Measurements from ENCODE around the gene FAM20C.

The FAM20C gene

DNA sequence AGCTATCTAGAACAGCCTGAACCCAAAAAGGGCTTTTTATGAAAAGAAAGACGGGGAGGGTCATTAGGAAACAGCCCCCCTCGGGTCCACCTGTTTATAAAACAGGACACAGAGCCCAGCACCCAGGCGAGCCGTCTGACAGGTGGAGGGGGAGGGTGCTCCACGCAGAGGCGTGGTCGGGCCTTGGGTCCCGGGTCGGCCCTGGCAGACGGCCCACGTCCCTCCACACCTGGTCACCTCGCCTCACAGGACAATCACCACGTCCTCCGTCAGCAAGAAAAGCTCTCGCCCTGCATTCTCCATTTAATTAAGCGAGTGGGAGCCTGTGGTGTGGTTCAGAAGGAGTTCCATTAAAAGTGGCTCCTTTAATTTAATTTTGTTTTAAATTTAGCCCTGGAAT lies 55.3 kb downstream of the FAM20C start:
- no peak for DNase-seq

DNA sequence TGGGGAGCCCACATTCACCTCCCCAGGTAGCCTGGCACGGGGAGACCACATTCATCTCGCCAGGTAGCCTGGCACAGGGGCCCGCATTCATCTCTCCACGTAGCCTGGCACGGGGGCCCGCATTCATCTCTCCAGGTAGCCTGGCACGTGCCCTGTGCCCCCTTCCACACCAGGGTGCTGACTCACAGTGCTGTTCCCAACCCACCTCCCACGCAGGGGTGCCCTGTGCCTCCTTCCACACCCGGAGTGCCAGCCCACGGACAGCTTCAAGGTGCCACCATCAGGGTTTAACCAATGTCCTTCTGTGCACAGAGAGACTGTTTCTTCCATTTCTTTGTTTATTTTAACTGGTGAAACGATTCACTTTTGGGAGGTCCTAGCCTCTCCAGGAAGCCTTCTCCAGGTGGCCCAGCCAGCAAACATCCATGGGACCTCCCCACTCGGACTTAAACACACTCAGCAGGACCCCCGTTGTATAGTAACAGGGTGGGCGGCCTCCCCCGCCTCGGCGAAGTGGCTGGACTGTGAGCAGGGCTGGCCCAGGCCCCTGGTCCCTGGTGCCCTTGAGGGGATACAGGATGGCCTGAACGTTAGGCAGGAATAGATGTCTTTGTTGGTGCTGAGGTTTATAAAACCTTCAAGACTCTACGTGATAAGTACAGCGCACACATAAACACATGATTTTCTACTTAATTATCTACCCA lies 56.5 kb downstream of the FAM20C start:
- DNase-seq = no peak

DNA sequence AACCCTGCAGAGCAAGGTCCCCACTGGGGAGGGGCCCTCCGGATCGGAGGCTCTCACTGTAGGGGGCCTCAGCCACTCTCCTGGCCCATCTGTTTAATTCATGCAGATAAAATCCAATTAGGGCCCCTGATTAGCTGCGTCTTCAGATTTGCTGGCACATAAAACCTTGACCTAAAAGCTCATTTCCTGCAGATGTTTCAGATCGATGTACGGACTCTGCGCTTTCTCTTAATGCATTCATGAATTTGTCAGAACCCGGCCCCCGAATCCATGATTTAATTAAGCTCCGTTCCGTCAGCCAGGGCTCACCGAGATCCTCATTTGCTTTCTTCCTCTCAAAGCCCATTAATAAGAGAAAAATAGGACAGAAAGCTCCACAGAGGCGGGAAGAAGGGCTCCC lies 57.6 kb downstream of the FAM20C start:
- no peak for DNase-seq

DNA sequence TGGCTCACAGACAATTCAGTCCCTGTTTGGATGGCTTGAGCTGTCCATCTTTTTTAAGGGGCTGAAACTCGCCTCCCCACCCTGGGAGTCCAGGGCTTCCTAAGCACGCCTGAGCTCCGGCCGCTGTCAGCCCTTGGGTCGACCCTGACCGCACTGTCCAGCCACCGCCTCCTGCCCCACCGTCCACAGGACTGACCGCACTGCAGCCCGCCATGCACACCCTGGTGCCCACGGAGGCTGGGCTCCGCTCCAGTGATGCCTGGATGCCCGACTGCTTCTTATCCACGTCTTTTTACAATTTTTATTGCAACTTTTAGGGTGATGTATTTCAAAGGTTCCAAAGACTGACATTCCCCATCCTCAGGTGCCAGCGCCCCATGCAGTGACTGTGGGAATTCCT lies 58.2 kb downstream of the FAM20C start:
- no peak for DNase-seq

DNA sequence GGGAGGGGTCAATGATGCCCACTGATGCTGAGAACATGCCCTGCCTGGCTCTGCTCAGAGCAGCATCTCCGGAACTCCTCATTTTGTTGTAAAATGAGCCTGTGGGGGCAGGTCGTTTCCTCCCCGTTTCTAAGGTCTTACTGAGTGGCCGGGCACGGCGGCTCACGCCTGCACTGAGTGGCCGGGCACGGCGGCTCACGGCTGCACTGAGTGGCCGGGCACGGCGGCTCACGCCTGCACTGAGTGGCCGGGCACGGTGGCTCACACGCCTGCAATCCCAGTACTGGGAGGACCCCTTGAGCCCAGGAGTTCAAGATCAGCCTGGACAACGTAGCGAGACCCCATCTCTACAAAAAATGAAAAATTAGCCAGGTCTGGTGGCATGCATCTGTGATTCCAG lies 58.6 kb downstream of the FAM20C start:
- no peak for DNase-seq

DNA sequence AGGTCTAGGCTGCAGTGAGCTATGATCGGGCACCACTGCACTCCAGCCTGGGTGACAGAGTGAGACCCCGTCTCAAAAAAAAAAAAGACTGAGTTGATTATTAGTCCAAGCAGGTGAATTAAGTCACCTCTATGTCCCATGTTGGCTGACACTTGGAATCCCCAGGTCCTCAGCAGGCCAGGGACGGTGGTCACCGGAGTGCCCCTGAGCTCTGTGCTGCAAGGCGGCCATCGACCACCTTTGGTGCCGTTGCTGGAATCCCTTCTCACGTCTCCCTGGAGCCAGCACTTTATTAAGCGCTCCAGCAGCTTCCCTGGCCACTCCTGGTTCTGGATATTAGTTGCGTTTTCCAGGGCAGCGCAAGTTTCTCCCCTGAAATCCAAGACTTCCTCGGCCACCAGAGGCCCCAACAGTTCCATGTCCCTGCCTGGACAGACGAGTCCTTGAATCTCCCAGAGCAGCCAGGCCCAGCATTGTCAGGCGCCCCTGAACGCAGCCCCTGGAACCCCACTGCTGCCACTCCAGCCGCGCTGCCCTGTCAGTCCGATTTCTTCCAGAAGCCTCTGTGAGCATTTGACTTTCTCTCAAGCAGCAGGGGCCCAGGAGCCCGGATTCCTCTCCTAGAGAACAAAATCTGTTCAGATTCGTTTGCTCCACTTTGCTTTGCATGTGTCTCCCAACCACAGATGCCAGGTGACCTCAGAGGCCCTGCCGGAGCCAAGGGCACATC lies 59.2 kb downstream of the FAM20C start:
- no peak for DNase-seq

DNA sequence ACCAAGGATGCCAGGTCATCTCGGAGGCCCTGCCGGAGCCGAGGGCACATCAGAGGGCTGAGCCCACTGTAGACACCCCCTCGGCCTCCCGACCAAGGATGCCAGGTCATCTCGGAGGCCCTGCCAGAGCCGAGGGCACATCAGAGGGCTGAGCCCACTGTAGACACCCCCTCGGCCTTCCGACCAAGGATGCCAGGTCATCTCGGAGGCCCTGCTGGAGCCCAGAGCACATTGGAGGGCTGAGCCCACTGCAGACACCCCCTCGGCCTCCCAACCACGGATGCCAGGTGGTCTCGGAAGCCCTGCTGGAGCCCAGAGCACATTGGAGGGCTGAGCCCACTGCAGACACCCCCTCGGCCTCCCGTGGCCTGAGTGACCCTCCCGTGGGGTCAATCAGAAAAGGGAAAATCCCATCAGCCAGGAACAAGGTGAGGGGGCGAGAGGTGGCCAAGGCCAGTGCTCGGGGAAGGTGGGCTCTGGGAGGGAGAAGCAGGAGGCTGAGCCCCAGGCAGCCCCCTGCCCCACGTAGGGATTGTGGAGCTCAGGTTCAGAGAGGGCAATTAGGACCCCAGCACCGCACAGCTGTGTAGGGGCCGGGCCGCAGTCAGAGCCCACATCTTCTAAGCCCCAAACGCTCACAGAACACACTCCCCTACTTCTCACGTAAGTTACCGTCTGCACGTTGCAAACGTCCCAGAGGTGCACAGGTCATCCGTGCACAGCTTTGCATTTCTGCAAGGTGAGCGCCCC lies 60.0 kb downstream of the FAM20C start:
- no peak for DNase-seq

DNA sequence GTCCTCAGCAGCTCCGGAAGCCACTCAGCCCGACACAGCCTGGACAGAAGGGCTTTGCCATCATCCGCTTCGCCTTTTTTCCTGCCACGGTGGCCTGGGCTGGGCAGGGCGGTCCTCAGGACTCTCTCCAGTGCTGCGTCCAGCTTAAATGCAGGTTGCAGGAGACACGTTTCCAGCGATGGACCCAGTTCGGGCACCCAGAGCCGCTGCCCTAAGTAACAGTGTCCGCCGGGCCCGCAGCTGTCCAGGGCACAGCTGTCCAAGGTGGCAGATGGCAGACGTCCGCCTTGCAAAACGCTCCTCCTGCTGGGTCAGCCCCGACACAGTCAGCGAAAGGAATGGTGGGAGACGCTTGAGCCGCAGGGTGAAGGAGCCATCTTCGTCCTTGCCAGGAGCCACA lies 60.6 kb downstream of the FAM20C start:
- no peak for DNase-seq

DNA sequence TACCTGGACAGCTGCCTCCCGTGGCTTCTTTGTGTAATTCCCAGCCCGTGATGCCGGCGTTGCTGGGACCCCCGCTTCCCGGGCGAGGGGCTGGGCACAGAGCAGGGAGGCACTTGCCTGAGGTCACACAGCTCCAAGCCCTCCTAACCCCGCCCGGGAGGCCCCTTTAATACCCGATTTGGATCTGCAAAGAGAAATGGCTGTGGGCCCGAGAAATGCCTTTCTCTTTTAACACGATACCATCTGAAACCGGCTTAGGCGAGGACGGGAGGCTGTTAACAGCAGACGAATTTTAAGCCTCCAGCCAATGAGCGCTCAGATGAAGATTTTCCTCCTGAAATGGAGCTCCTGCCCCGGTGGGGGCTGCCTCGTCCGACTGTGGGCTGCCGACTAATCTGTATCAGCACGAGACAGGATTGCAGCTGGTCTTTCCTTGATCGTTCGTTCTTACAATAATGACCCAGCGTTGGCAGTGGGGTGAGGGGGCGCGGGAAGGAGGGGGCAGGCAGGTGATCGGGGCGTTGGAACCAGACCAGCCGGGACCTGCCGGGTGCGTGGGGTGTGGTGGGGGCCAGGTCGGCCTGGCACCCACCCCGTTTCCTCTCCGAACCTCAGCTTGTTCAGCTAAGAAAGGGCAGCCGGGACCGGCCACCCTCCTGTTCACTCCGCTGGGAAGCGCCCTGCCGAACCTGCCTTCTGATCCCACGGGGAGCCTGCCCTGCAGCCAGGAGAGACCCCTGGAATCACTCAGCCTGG lies 61.4 kb downstream of the FAM20C start:
- DNase-seq = no peak

DNA sequence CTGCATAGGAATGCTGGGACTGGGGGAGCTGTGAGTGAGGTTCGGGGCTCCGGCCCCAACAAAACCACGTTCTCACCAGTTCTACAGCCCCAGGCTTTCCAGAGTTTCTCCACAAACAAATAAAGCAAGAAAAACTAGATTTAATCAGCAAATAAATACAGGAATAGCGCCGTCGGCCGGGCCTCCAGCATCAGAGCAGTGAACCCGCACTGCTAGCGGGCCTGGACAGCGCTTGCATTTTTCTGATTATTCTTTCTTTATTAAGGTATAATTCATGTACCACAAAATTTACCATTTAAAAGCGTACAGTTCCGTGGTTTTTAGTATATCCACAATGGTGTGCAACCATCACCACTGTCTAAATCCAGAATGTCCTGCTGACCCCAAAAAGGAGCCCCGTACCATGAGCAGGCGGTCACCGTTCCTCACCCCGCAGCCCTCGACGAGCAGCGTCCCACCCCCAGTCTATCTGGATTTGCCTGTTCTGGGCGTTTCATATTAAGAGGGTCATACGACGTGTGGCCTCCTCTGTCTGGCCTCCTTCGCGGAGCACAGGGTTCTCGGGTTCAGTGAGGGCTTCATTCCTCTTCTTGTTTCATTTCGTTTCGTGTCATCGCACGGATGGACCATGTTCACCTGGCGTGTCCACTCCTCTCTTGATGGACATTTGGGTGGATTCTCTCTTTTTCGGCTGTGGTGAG lies 62.1 kb downstream of the FAM20C start:
- no peak for DNase-seq

DNA sequence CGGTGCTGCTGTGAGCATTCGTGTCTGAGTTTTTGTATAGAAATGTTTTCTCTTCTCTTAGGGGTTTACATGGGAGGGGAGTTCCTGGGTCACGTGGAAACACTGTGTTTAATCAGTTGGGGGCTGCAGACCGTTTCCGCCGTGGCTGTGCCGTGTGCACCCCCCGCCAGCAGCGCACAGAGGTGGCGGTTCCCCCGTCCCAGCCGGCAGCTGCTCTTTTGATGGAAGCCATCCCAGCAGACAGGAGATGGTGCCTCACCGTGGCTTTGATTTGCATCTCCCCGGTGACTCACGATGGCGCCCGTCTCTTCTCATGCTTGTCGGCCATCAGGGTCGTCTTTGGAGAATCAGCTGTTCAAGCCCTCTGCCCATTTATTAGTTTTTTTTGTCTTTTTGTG lies 62.7 kb downstream of the FAM20C start:
- no peak for DNase-seq

DNA sequence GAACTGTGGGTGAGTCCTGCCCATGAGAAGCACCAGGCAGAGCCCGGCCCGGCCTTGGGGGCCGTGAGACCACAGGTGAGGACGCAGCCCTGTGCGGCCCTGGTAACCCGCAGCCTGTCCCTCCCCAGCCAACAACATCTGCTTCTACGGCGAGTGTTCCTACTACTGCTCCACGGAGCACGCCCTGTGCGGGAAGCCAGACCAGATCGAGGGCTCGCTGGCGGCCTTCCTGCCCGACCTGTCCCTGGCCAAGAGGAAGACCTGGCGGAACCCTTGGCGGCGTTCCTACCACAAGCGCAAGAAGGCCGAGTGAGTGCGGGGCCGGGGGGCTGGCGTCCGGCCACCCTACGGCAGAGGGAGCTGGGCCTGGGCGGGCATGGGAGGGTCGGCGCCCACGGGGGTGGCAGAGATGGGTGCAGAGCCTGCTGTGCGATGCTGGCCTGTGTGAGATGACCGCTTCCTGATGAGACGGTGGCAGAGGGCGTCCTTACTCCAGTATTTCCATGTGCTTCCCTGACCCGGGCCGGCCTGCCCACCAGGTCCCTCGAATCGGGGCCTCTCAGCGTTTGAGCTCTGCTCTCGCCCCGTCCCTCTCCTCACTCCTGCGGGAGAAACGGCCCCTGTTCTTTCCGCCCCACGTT lies 63.5 kb downstream of the FAM20C start:
- no peak for DNase-seq

DNA sequence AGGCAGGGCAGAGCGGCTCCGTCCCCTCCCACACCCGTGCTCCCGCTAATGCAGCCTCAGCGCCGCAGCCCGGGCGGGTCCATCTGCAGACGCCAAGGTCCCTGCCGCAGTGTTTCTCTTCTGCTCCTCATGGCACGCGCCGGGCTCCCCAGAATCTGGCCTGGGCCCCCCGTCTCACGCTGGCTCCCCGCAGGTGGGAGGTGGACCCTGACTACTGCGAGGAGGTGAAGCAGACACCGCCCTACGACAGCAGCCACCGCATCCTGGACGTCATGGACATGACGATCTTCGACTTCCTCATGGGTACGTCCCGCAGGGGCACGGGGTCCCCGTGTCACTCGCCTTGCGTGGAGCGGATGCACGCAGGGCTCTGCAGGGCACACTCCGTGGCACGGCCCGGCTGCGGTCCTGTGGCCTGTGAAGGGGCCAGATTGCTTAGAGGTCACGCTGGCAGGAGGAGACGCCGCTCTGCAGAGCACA lies 64.1 kb downstream of the FAM20C start:
- DNase-seq = no peak

DNA sequence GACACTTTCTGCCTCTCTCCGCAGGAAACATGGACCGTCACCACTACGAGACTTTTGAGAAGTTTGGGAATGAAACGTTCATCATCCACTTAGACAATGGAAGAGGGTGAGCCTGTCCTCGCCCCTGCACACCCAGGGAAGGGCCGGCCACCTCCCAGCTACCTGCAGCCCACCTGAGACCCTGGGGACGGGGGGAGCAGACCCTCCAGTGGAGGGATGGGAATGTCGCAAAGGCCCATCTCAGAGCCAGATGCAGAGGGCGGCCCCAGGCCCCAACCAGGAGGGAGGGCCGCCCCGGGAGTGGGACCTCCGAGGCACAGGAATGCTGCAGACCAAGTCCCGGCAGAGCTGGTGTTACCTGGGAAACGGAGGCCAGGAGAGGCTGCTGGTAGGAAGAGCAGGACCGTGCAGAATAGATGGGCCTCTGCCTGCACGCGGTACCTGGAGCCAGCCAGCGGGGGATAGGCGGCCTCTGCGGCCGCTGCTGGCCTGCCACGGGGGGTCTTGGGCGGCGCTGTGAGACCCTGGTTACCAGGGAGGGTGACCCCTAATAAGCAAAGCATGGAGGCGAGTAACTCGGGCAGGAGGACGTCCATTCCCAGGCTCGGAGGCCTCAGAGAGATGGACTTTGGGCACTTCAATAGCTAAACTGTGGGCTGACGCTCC lies 64.7 kb downstream of the FAM20C start:
- no peak for DNase-seq

DNA sequence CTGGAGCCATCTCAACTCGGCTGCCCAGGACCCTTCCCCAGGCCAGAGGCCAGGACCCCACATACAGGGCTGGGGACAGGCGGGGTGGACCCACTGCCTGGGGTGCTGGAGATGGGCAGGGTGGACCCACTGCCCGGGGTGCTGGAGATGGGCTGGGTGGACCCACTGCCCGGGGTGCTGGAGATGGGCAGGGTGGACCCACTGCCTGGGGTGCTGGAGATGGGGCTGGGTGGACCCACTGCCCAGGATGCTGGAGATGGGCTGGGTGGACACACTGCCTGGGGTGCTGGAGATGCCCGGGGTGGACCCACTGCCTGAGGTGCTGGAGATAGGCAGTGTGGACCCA lies 65.2 kb downstream of the FAM20C start:
- no peak for DNase-seq

DNA sequence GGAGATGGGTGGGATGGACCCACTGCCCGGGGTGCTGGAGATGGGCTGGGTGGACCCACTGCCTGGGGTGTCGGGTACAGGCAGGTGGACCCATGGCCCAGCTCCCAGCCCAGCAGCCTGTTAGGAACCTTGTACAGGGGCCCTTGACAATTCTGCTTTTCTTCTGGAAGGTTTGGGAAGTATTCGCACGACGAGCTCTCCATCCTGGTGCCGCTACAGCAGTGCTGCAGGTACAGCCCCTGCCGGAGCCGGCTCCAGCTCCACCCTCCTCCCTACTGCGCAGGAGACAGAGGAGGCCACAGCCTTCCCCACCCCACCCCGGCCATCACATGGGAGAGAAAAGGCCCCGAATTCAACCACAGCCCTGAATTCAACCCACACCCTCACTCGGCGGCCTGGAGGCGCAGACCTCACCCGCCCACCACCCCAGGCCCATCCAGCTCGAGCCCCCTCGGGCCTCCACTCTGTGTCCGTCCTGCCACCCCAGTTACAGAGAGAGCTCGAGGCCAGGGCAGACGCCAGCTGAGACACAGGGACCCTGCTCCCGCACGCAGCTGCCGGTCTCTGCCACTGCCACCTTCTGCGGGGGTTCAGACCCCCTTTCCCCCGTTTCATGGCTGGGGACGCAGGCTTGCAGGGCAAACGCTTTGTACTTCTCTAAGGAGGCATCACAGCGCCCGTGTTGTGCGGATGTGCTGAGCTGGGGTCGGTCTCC lies 66.3 kb downstream of the FAM20C start:
- no peak for DNase-seq

DNA sequence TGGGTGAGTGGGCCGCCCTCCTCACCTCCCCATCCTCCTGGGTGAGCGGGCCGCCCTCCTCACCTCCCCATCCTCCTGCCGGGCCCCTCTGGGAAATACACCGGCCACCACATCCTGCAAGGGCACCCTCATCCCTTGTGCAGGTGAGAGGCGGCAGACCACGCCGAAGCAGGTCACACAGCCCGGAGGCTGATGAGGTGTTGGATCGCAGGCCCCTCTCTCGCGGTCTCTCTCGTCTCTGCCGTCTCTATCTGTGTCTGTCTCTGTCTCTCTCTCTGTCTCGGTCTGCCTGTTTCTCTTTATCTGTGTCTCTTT lies 66.8 kb downstream of the FAM20C start:
- DNase-seq = no peak

DNA sequence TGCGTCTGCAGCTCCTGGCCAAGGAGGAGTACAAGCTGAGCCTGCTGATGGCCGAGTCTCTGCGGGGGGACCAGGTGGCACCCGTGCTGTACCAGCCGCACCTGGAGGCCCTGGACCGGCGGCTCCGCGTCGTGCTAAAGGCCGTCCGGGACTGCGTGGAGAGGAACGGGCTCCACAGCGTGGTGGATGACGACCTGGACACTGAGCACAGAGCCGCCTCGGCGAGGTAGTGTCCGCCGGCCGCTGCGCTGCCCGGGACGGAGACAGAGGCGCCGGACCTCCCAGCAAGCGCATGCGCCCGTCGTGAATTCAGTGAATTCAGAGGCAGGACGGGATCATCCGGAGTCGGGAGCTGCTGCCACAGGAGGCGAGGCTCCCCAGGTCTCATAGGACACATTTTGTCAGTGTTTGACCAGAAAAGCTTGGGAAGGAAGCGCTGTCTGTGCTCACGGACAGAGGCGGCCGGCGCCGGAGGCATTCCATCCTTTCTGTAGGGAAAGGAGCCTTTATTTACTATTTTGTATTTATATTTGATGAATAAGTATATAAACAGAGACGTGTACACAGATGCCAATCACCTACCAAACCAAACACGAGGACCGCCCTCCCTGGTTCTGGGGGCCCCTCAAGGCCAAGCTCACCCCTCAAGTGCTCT lies 67.5 kb downstream of the FAM20C start:
- DNase-seq = no peak

DNA sequence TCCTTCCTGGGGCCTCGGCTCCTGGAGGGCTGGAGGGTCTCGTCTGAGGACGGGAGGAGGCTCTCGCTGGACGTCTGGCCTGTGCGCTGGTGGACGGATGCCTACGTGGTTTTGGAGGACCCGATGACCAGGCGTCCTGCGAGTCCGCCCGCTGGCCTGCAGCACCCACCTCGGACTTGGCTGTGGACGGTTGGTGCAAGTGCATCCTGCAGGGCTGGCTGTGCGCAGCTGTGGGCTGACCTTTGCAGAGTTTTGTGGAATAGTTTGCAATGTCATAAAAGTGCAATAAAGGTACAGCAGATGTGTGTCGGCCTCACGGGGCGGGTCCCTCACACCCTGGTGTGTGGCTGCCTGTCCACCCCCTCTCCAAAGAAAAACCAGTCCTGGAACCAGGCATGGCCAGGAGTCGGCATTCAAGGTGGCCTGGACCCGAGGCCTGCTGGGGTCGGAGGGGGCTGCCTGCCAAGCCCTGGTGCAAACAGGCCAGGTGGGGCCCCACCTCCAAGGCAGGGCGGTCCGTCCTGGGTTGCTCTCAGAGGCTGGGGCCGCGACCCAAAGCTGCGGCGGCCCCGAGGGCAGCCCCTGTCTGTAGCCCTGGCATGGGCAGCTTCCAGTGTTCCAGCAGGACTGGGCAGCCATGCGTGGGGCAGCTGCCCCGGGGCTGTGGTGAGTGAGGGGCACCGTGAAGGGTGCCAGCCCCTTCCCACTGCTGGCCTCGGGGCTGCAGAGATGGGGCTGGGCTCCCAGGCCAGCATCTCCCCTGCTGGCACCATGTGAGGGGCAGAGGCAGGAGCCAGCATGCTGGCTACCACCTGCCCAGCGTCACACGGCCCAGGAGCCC lies 68.3 kb downstream of the FAM20C start:
- DNase-seq = no peak

Data from NCI-H226 (cell line).